CD14-positive monocyte (primary cell): ENCODE data around the gene WWOX. TPM values are rescaled to one million over a fixed set of nuclear protein-coding genes. Genes with fewer than 3 reads are reported as not detected.

Source experiments
- DNase-seq, 3 donors: peaks; one replicate each; pipeline ENCODE4 v3.0.0-alpha.2; 2011 to 2022
- H2AFZ ChIP-seq: 2 replicates; pipeline ENCODE4 v1.6.0; 2012; ENCODE audit warnings: mild to moderate bottlenecking, low read depth, low read length, inconsistent platforms; ENCODE audit not compliant: insufficient read depth, poor library complexity, severe bottlenecking
- H3K27ac ChIP-seq, 2 donors: 1 replicate in 1 of 2; 2 replicates in 1 of 2; pipeline ENCODE4 v1.5.1; 2012 to 2013; ENCODE audit warnings: low read length in 2 of 2, control low read depth in 1 of 2, inconsistent platforms in 1 of 2, low read depth in 1 of 2, mild to moderate bottlenecking in 1 of 2
- H3K27me3 ChIP-seq, 2 donors: one replicate each; pipeline versions ENCODE4 v1.6.0 to v1.6.1; 2011 to 2013; ENCODE audit warnings: low read length in 2 of 2; ENCODE audit not compliant: control insufficient read depth in 2 of 2, insufficient read depth in 2 of 2
- H3K36me3 ChIP-seq, 2 donors: replicated peaks in 1 of 2; 1 replicate in 1 of 2; 2 replicates in 1 of 2; pipeline versions ENCODE4 v1.5.1 to v1.6.1; 2012 to 2013; ENCODE audit warnings: low read length in 2 of 2, control low read depth in 1 of 2, inconsistent platforms in 1 of 2, mild to moderate bottlenecking in 1 of 2; ENCODE audit not compliant: insufficient read depth in 2 of 2, control insufficient read depth in 1 of 2
- H3K4me1 ChIP-seq, 2 donors: 1 replicate in 1 of 2; 2 replicates in 1 of 2; pipeline versions ENCODE4 v1.5.1 to v1.6.1; 2012 to 2013; ENCODE audit warnings: low read length in 2 of 2, control low read depth in 1 of 2, inconsistent platforms in 1 of 2, mild to moderate bottlenecking in 1 of 2, moderate library complexity in 1 of 2; ENCODE audit not compliant: insufficient read depth in 2 of 2, control insufficient read depth in 1 of 2
- H3K4me2 ChIP-seq: replicated peaks from 2 replicates; pipeline ENCODE3; 2012; ENCODE audit warnings: low read length, moderate library complexity, mild to moderate bottlenecking; ENCODE audit not compliant: poor library complexity, severe bottlenecking; ENCODE audit errors: extremely low read depth
- H3K4me3 ChIP-seq, 3 experiments: fragments of 200-600 bp in 1 of 3; sonication (generic) in 1 of 3; replicated peaks in 1 of 3; 1 replicate in 2 of 3; 2 replicates in 1 of 3; pipeline ENCODE4 v1.5.1; 2011 to 2013; ENCODE audit warnings: low read length in 3 of 3, mild to moderate bottlenecking in 3 of 3, control low read depth in 2 of 3, low read depth in 2 of 3, inconsistent platforms in 1 of 3, moderate library complexity in 1 of 3
- H3K79me2 ChIP-seq: 2 replicates; pipeline ENCODE4 v1.6.0; 2012; ENCODE audit warnings: mild to moderate bottlenecking, control low read depth, inconsistent platforms, low read length, moderate library complexity; ENCODE audit not compliant: insufficient read depth
- H3K9ac ChIP-seq: 2 replicates; pipeline ENCODE4 v1.6.0; 2017; ENCODE audit warnings: low read length, mild to moderate bottlenecking; ENCODE audit not compliant: insufficient read depth, poor library complexity, severe bottlenecking
- H3K9me3 ChIP-seq, 2 donors: replicated peaks in 1 of 2; 1 replicate in 1 of 2; 2 replicates in 1 of 2; pipeline versions ENCODE4 v1.5.1 to v1.6.1; 2012 to 2013; ENCODE audit warnings: low read length in 2 of 2, control low read depth in 1 of 2; ENCODE audit not compliant: control insufficient read depth in 1 of 2, insufficient read depth in 1 of 2
- H4K20me1 ChIP-seq: 2 replicates; pipeline ENCODE4 v1.6.0; 2012; ENCODE audit warnings: mild to moderate bottlenecking, low read length, control low read depth, moderate library complexity; ENCODE audit not compliant: insufficient read depth
- H3K27ac Mint-ChIP-seq, 7 donors: one replicate each; pipeline ENCODE4 v1.8.0; 2020; ENCODE audit warnings: mild to moderate bottlenecking in 7 of 7, mixed read lengths in 7 of 7, moderate library complexity in 6 of 7, inconsistent platforms in 2 of 7
- H3K27me3 Mint-ChIP-seq, 3 donors: one replicate each; pipeline ENCODE4 v1.8.0; 2021 to 2022; ENCODE audit warnings: low read depth in 3 of 3, mild to moderate bottlenecking in 3 of 3, mixed read lengths in 3 of 3, moderate library complexity in 3 of 3, inconsistent platforms in 1 of 3
- H3K36me3 Mint-ChIP-seq, 2 donors: one replicate each; pipeline ENCODE4 v1.8.0; 2020; ENCODE audit warnings: mixed read lengths in 2 of 2, inconsistent platforms in 1 of 2, mild to moderate bottlenecking in 1 of 2
- H3K4me1 Mint-ChIP-seq: one replicate; pipeline ENCODE4 v1.8.0; 2020; ENCODE audit warnings: mild to moderate bottlenecking, mixed read lengths
- H3K4me3 Mint-ChIP-seq, 2 donors: one replicate each; pipeline ENCODE4 v1.8.0; 2020; ENCODE audit warnings: mild to moderate bottlenecking in 2 of 2, mixed read lengths in 2 of 2, moderate library complexity in 1 of 2
- H3K9me3 Mint-ChIP-seq, 7 donors: one replicate each; pipeline ENCODE4 v1.8.0; 2020 to 2022; ENCODE audit warnings: mixed read lengths in 7 of 7, mild to moderate bottlenecking in 6 of 7, moderate library complexity in 6 of 7, inconsistent platforms in 2 of 7
- WGBS: methylation state at CpG from one replicate; pipeline ENCODE4 v1.1.5; 2013; ENCODE audit warnings: missing lambda C conversion rate; ENCODE audit not compliant: insufficient coverage; 5-methylcytosine and 5-hydroxymethylcytosine counted together
- intact Hi-C, 2 donors: fragments of 100-400 bp; cut with micrococcal nuclease; formaldehyde crosslinking; loops; one replicate each; pipeline versions ENCODE4 v1.15.0 to v1.15.1; 2023
- polyA plus RNA-seq, 3 donors: library from polyadenylated mRNA; depleted of rRNA in 1 of 3; unstranded in 2 of 3; stranded (reverse) in 1 of 3; fragments of 300-500 nt in 2 of 3; fragments of >200 nt in 1 of 3; fragmentation: Illumina TruSeq in 2 of 3; gene quantifications; 1 replicate in 2 of 3; 2 replicates in 1 of 3; pipeline ENCODE4 v1.2.3, GENCODE V29; 2012 to 2021
- TF ChIP-seq, protein P1 (sequence below): fragments of 200-600 bp; IDR thresholded peaks from one replicate; pipeline ENCODE4 v1.8.0; 2022; ENCODE audit warnings: antibody characterized with exemption, mild to moderate bottlenecking

The WWOX gene
- polyA plus RNA-seq, 3 donors = 4.0 to 7.0 (median 6.3) TPM

GRCh38 chr16:78972006-78972405 lies 872.6 kb downstream of the WWOX start:
- Histone ChIP-seq H3K9me3 (no peaks in the 10 kb centered on the region), H3K4me3 (no peak overlapping the region), H3K4me1 (no peaks in the 10 kb centered on the region), H3K27me3 (no peaks in the 10 kb centered on the region), H3K79me2 (no peaks in the 10 kb centered on the region), H3K4me2 (no peak overlapping the region), H3K9ac (no peak overlapping the region), H2AFZ (no peak overlapping the region), H3K27ac (no peak overlapping the region), H4K20me1 (no peaks in the 10 kb centered on the region), H3K36me3 (no peaks in the 10 kb centered on the region)
- no peaks in the 10 kb centered on the region for H3K4me1 Mint-ChIP-seq
- H3K27me3 Mint-ChIP-seq = peaks cover 0 to 1% (median 0%) of the 10 kb centered on the region in 3 donors
- H3K27ac Mint-ChIP-seq = no peak overlapping the region
- no peak for DNase-seq
- peaks cover 0 to 2% (median 0%) of the 10 kb centered on the region in 7 donors for H3K9me3 Mint-ChIP-seq
- 95% methylated on average over 4 of the region's 10 CpGs for WGBS
- intact Hi-C loops = no loop called here
- TF ChIP-seq, protein P1, sequence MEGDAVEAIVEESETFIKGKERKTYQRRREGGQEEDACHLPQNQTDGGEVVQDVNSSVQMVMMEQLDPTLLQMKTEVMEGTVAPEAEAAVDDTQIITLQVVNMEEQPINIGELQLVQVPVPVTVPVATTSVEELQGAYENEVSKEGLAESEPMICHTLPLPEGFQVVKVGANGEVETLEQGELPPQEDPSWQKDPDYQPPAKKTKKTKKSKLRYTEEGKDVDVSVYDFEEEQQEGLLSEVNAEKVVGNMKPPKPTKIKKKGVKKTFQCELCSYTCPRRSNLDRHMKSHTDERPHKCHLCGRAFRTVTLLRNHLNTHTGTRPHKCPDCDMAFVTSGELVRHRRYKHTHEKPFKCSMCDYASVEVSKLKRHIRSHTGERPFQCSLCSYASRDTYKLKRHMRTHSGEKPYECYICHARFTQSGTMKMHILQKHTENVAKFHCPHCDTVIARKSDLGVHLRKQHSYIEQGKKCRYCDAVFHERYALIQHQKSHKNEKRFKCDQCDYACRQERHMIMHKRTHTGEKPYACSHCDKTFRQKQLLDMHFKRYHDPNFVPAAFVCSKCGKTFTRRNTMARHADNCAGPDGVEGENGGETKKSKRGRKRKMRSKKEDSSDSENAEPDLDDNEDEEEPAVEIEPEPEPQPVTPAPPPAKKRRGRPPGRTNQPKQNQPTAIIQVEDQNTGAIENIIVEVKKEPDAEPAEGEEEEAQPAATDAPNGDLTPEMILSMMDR = no peak
- H3K4me3 Mint-ChIP-seq = no peak overlapping the region
- no peaks in the 10 kb centered on the region for H3K36me3 Mint-ChIP-seq

- Mint-ChIP-seq H3K4me1 (no peaks in the 10 kb centered on the region), H3K9me3 (peaks cover 0 to 2% (median 0%) of the 10 kb centered on the region in 7 donors), H3K27ac (no peak overlapping the region), H3K27me3 (peaks cover 0 to 1% (median 0%) of the 10 kb centered on the region in 3 donors), H3K4me3 (no peak overlapping the region), H3K36me3 (no peaks in the 10 kb centered on the region)
- Histone ChIP-seq H3K27me3 (no peaks in the 10 kb centered on the region), H3K27ac (no peak overlapping the region), H3K9me3 (no peaks in the 10 kb centered on the region), H3K4me2 (no peak overlapping the region), H3K4me3 (no peak overlapping the region), H3K4me1 (no peaks in the 10 kb centered on the region), H3K9ac (no peak overlapping the region), H2AFZ (no peak overlapping the region), H3K79me2 (no peaks in the 10 kb centered on the region), H4K20me1 (no peaks in the 10 kb centered on the region), H3K36me3 (no peaks in the 10 kb centered on the region)
- TF ChIP-seq, protein P1 = no peak
- intact Hi-C loops = no loop called here
- DNase-seq = no peak
- no CpG with 5 or more reads among the region's 13 CpGs for WGBS
These were observed 873.5 kb downstream of the WWOX start for GRCh38 chr16:78972986-78973385.
